ENCODE data around the gene EIF2S2. TPM values are rescaled to one million over a fixed set of nuclear protein-coding genes. Genes with fewer than 3 reads are reported as not detected.

EIF2S2 gene
- total RNA-seq, 1 donor from 2014 or later, result 34.6 TPM

GRCh38 chr20:34105978-34106675 lies 5.9 kb downstream of the EIF2S2 start:
- no peak overlapping the region for H3K27ac ChIP-seq
- H3K36me3 ChIP-seq, result peaks cover 0 to 55% of the 10 kb centered on the region in 2 donors
- H3K9me3 ChIP-seq, result no peaks in the 10 kb centered on the region
- peaks cover 63% of the 10 kb centered on the region for H3K4me1 ChIP-seq
- no peak overlapping the region for H3K4me3 ChIP-seq
- H3K27me3 ChIP-seq, result no peaks in the 10 kb centered on the region
- no peak for TF ChIP-seq POLR2AphosphoS5 (IDR thresholded peaks at IDR 0.05; ENCODE audit: insufficient read depth in 1 of 2, low read depth in 1 of 2)
- TF ChIP-seq POLR2A (IDR thresholded peaks at IDR 0.05), result no peak
- TF ChIP-seq, protein P1, sequence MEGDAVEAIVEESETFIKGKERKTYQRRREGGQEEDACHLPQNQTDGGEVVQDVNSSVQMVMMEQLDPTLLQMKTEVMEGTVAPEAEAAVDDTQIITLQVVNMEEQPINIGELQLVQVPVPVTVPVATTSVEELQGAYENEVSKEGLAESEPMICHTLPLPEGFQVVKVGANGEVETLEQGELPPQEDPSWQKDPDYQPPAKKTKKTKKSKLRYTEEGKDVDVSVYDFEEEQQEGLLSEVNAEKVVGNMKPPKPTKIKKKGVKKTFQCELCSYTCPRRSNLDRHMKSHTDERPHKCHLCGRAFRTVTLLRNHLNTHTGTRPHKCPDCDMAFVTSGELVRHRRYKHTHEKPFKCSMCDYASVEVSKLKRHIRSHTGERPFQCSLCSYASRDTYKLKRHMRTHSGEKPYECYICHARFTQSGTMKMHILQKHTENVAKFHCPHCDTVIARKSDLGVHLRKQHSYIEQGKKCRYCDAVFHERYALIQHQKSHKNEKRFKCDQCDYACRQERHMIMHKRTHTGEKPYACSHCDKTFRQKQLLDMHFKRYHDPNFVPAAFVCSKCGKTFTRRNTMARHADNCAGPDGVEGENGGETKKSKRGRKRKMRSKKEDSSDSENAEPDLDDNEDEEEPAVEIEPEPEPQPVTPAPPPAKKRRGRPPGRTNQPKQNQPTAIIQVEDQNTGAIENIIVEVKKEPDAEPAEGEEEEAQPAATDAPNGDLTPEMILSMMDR (IDR thresholded peaks at IDR 0.05), result no peak
- no peak for DNase-seq (ENCODE audit: extremely low spot score in 2 of 2)
- intact Hi-C loops (cut with DNase I), result no loop called here

DNA sequence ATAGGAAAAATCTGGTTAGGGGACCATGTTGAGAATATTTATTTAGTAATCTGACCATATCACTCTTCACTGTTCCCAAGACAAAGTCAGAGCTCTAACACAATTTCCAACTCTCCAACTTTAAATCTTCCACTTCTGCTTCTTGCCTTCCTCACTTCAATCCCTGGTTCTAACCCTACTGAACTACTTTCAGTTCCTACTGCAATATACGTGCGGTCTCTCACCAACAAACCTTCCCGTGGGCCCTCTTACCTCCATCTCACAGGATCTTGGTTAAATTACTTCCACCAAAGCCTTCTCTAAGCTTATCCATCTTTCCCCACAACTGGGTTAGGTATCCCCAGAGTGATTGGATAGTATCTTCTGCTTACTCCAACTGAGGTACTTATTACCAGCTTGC lies 8.0 kb downstream of the EIF2S2 start:
- Histone ChIP-seq H3K4me3 (no peak overlapping the region), H3K9me3 (no peaks in the 10 kb centered on the region), H3K27ac (no peak overlapping the region), H3K4me1 (peaks cover 43% of the 10 kb centered on the region), H3K27me3 (no peaks in the 10 kb centered on the region), H3K36me3 (peaks cover 0 to 56% of the 10 kb centered on the region in 2 donors)
- TF ChIP-seq, protein P1 (IDR thresholded peaks at IDR 0.05), result no peak
- TF ChIP-seq POLR2AphosphoS5 (IDR thresholded peaks at IDR 0.05; ENCODE audit: insufficient read depth in 1 of 2, low read depth in 1 of 2), result no peak
- TF ChIP-seq POLR2A (IDR thresholded peaks at IDR 0.05), result no peak
- intact Hi-C loops (cut with DNase I), result no loop called here
- DNase-seq (ENCODE audit: extremely low spot score in 2 of 2), result no peak

DNA sequence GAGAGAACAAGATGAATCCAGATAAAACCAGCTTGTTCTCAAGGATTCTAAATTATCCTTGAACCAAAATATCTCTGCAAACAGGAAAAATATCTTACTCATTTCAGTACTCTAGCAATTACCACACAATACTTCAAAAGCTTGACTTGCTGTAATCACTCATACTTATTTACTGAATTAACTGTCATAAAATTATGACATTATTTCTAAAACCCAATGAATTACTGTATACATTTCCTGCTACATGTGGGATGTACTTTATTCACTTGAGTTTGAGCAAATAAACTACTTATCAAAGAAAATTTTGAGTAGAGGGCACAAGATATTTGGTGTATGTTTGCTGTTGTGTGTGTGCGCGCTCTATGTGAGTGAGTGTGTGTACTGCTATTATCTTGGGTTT lies 9.7 kb downstream of the EIF2S2 start:
- H3K27me3 ChIP-seq, result no peaks in the 10 kb centered on the region
- H3K4me3 ChIP-seq, result no peak overlapping the region
- TF ChIP-seq POLR2A (IDR thresholded peaks at IDR 0.05) (no peak), POLR2AphosphoS5 (IDR thresholded peaks at IDR 0.05; ENCODE audit: insufficient read depth in 1 of 2, low read depth in 1 of 2) (no peak)
- TF ChIP-seq, protein P1 (IDR thresholded peaks at IDR 0.05), result no peak
- no peaks in the 10 kb centered on the region for H3K9me3 ChIP-seq
- peaks cover 26% of the 10 kb centered on the region for H3K4me1 ChIP-seq
- no peak for DNase-seq (ENCODE audit: extremely low spot score in 2 of 2)
- intact Hi-C loops (cut with DNase I), result no loop called here
- H3K36me3 ChIP-seq, result peaks cover 0 to 68% of the 10 kb centered on the region in 2 donors
- H3K27ac ChIP-seq, result no peak overlapping the region

- intact Hi-C loops (cut with DNase I), result no loop called here
- Histone ChIP-seq H3K27me3 (no peaks in the 10 kb centered on the region), H3K4me3 (no peak overlapping the region), H3K36me3 (peaks cover 0 to 80% of the 10 kb centered on the region in 2 donors), H3K4me1 (peaks cover 9% of the 10 kb centered on the region), H3K9me3 (no peaks in the 10 kb centered on the region), H3K27ac (no peak overlapping the region)
- no peak for DNase-seq (ENCODE audit: extremely low spot score in 2 of 2)
- no peak for TF ChIP-seq POLR2A (IDR thresholded peaks at IDR 0.05)
- TF ChIP-seq, protein P1 (IDR thresholded peaks at IDR 0.05), result no peak
- TF ChIP-seq POLR2AphosphoS5 (IDR thresholded peaks at IDR 0.05; ENCODE audit: insufficient read depth in 1 of 2, low read depth in 1 of 2), result no peak
Measured at GRCh38 chr20:34100576-34100975, 11.5 kb downstream of the EIF2S2 start.

- no peaks in the 10 kb centered on the region for H3K27me3 ChIP-seq
- DNase-seq (ENCODE audit: extremely low spot score in 2 of 2), result no peak
- H3K36me3 ChIP-seq, result peaks cover 0 to 78% of the 10 kb centered on the region in 2 donors
- H3K4me1 ChIP-seq, result peaks cover under 1% of the 10 kb centered on the region
- H3K27ac ChIP-seq, result no peak overlapping the region
- no peak for TF ChIP-seq POLR2AphosphoS5 (IDR thresholded peaks at IDR 0.05; ENCODE audit: insufficient read depth in 1 of 2, low read depth in 1 of 2)
- TF ChIP-seq POLR2A (IDR thresholded peaks at IDR 0.05), result no peak
- TF ChIP-seq, protein P1 (IDR thresholded peaks at IDR 0.05), result no peak
- H3K4me3 ChIP-seq, result no peak overlapping the region
- H3K9me3 ChIP-seq, result no peaks in the 10 kb centered on the region
- intact Hi-C loops (cut with DNase I), result no loop called here
Measured at GRCh38 chr20:34099675-34100074, 12.4 kb downstream of the EIF2S2 start.

Measured in vagina (tissue), 2 donors.